GM23248 (cell line): ENCODE results near the gene ARHGEF7. TPM values are rescaled to one million over a fixed set of nuclear protein-coding genes. Genes with fewer than 3 reads are reported as not detected.

Experiments
- DNase-seq: peaks from one replicate; pipeline ENCODE4 v3.0.0-alpha.2; 2015
- H2AFZ ChIP-seq: fragments of 200-600 bp; sonication (generic); 2 replicates; pipeline ENCODE4 v1.6.1; 2016; ENCODE audit warnings: antibody characterized with exemption
- H3F3A ChIP-seq: fragments of 200-600 bp; sonication (generic); 2 replicates; pipeline ENCODE4 v1.6.1; 2016; ENCODE audit warnings: mild to moderate bottlenecking, antibody characterized with exemption, mixed run types; ENCODE audit not compliant: insufficient read depth
- H3K27ac ChIP-seq: fragments of 200-600 bp; sonication (generic); 2 replicates; pipeline ENCODE4 v1.5.1; 2016; ENCODE audit warnings: mild to moderate bottlenecking
- H3K27me3 ChIP-seq: fragments of 200-600 bp; sonication (generic); replicated peaks from 2 replicates; pipeline ENCODE4 v1.6.1; 2016; ENCODE audit warnings: mild to moderate bottlenecking; ENCODE audit not compliant: insufficient read depth
- H3K36me3 ChIP-seq: fragments of 200-600 bp; sonication (generic); 2 replicates; pipeline ENCODE4 v1.6.1; 2016; ENCODE audit warnings: low read depth, mild to moderate bottlenecking
- H3K4me1 ChIP-seq: fragments of 200-600 bp; sonication (generic); 2 replicates; pipeline ENCODE4 v1.6.1; 2016; ENCODE audit warnings: mild to moderate bottlenecking; ENCODE audit not compliant: insufficient read depth
- H3K4me2 ChIP-seq: fragments of 200-600 bp; sonication (generic); one replicate; pipeline ENCODE4 v1.6.1; 2016; ENCODE audit warnings: mild to moderate bottlenecking; ENCODE audit not compliant: unreplicated experiment
- H3K4me3 ChIP-seq: fragments of 200-600 bp; sonication (generic); 2 replicates; pipeline ENCODE4 v1.5.1; 2016; ENCODE audit warnings: mild to moderate bottlenecking
- H3K79me2 ChIP-seq: fragments of 200-600 bp; sonication (generic); 2 replicates; pipeline ENCODE4 v1.6.1; 2016; ENCODE audit warnings: mild to moderate bottlenecking; ENCODE audit not compliant: insufficient read depth
- H3K9ac ChIP-seq: fragments of 200-600 bp; sonication (generic); 2 replicates; pipeline ENCODE4 v1.6.1; 2016; ENCODE audit warnings: mild to moderate bottlenecking
- H3K9me2 ChIP-seq: fragments of 200-600 bp; sonication (generic); 2 replicates; pipeline ENCODE4 v1.6.1; 2016; ENCODE audit warnings: mixed run types, mild to moderate bottlenecking, moderate library complexity; ENCODE audit not compliant: insufficient read depth
- H3K9me3 ChIP-seq: fragments of 200-600 bp; sonication (generic); one replicate; pipeline ENCODE4 v1.6.1; 2017; ENCODE audit warnings: low read depth
- H4K20me1 ChIP-seq: fragments of 200-600 bp; sonication (generic); 2 replicates; pipeline ENCODE4 v1.6.0; 2016; ENCODE audit not compliant: insufficient read depth
- EZH2 ChIP-seq: fragments of 200-600 bp; sonication (generic); IDR thresholded peaks from 2 replicates; pipeline ENCODE4 v1.6.1; 2018; ENCODE audit warnings: antibody characterized with exemption, mild to moderate bottlenecking; ENCODE audit not compliant: insufficient read depth, poor library complexity, severe bottlenecking
- EZH2phosphoT487 ChIP-seq: fragments of 200-600 bp; sonication (generic); IDR thresholded peaks from 2 replicates; pipeline ENCODE4 v1.6.1; 2018; ENCODE audit warnings: antibody characterized with exemption, moderate library complexity, mild to moderate bottlenecking, low read depth; ENCODE audit not compliant: insufficient read depth
- WGBS, 2 experiments: methylation state at CpG; one replicate each; pipeline ENCODE4 v1.1.6; 2015 to 2017; ENCODE audit warnings: low lambda C conversion rate in 2 of 2, low coverage in 1 of 2; ENCODE audit errors: missing lambda C conversion rate in 2 of 2; 5-methylcytosine and 5-hydroxymethylcytosine counted together
- in situ Hi-C: fragments of 300-500 bp; cut with MboI; formaldehyde crosslinking; loops from 2 replicates; pipeline ENCODE4 v1.15.0; 2020
- polyA plus RNA-seq: library from polyadenylated mRNA; unstranded; fragments of >200 nt; fragmentation: Nextera tagmentation; extraction: Ambion mirVana; gene quantifications from 2 replicates; pipeline ENCODE4 v1.2.1, GENCODE V29; 2016
- total RNA-seq: library from RNA; depleted of rRNA; stranded (reverse); fragments of >200 nt; shearing (Covaris generic); gene quantifications from 2 replicates; pipeline ENCODE4 v1.2.3, GENCODE V29; 2014

Gene ARHGEF7
- total and polyA plus RNA-seq, 2 experiments from 2014 or later = 19.0 to 23.0 TPM

- no peak overlapping the region for H3K9ac ChIP-seq
- peaks cover 4% of the 10 kb centered on the region; the same call in 1 of the 2 replicates for H3K36me3 ChIP-seq
- TF ChIP-seq EZH2 (no peak), EZH2phosphoT487 (no peak)
- WGBS, 2 experiments = 93% methylated on average over 9 to 14 of the region's 14 CpGs
- H2AFZ ChIP-seq = no peak overlapping the region
- no peak overlapping the region for H3K27ac ChIP-seq
- in situ Hi-C loops = no loop called here
- H3K4me1 ChIP-seq = peaks cover 6% of the 10 kb centered on the region
- 0 out of 2 replicates have a peak, but pooled peaks cover 8% of the 10 kb centered on the region for H3K79me2 ChIP-seq
- no peaks in the 10 kb centered on the region for H3K9me2 ChIP-seq
- no peak overlapping the region for H3K4me3 ChIP-seq
- no peak for DNase-seq
- no peaks in the 10 kb centered on the region for H4K20me1 ChIP-seq
- H3K9me3 ChIP-seq = no peaks in the 10 kb centered on the region
- no peaks in the 10 kb centered on the region for H3K27me3 ChIP-seq
- H3K4me2 ChIP-seq = no peak overlapping the region
- H3F3A ChIP-seq = no peaks in the 10 kb centered on the region
Measured at GRCh38 chr13:111313911-111314425, 198.9 kb downstream of the ARHGEF7 start.

GRCh38 chr13:111314852-111315251, 199.7 kb downstream of the ARHGEF7 start:
- H3K79me2 ChIP-seq = no peaks in the 10 kb centered on the region
- H4K20me1 ChIP-seq = no peaks in the 10 kb centered on the region
- H3K4me3 ChIP-seq = no peak overlapping the region
- peak overlapping the region; percentile 21 for H3K4me2 ChIP-seq
- in situ Hi-C loops = no loop called here
- H3K9me2 ChIP-seq = no peaks in the 10 kb centered on the region
- H3F3A ChIP-seq = no peaks in the 10 kb centered on the region
- H3K9me3 ChIP-seq = no peaks in the 10 kb centered on the region
- peak; percentile 65 for DNase-seq
- TF ChIP-seq EZH2phosphoT487 (no peak), EZH2 (no peak)
- H3K36me3 ChIP-seq = peaks cover 4% of the 10 kb centered on the region; the same call in 1 of the 2 replicates
- peaks cover 6% of the 10 kb centered on the region for H3K4me1 ChIP-seq
- H3K27ac ChIP-seq = no peak overlapping the region
- no peak overlapping the region for H3K9ac ChIP-seq
- WGBS, 2 experiments = 30 to 31% methylated on average over 6 of the region's 6 CpGs
- no peaks in the 10 kb centered on the region for H3K27me3 ChIP-seq
- no peak overlapping the region for H2AFZ ChIP-seq

DNA sequence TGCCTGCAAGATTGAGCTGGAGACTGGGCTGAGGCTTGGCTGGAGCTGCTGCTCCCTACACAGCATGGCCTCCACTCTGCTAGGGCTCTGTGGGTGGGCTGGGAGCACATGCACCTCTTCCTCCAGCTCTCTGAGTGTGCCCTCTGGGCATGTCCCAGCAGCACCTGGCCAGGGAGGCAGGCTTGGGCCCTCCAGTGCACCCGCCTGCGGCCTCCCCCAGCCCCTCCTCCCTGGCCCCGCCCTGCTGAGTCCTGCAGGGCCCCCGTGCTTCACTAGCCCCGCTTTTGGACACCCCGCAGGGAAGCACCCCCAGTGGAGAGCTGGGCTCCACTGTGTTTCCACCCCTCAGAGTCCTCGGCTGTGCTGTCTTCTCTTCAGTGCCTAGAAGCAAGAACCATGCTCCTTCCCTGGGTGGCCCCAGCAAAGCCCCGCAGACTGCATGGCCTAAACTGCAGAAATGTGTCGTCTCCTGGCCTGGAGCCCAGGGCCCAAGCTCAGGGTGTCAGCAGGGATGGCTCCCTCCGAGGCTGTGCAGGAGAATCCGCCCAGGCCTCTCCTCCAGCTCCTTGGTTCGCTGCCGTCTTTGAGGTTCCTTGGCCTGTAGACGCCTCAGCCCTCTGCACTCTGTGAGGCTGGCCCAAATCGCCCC, 200.4 kb downstream of the ARHGEF7 start:
- Histone ChIP-seq H3K9ac (no peak overlapping the region), H3K79me2 (no peaks in the 10 kb centered on the region), H3K4me2 (no peak overlapping the region), H3K4me1 (peaks cover 6% of the 10 kb centered on the region), H3K9me2 (no peaks in the 10 kb centered on the region), H3K36me3 (peaks cover 4% of the 10 kb centered on the region; the same call in 1 of the 2 replicates), H3F3A (no peaks in the 10 kb centered on the region), H4K20me1 (no peaks in the 10 kb centered on the region), H3K27ac (no peak overlapping the region), H3K9me3 (no peaks in the 10 kb centered on the region), H3K27me3 (no peaks in the 10 kb centered on the region), H2AFZ (no peak overlapping the region), H3K4me3 (no peak overlapping the region)
- 66 to 79% methylated on average over 11 to 15 of the region's 15 CpGs for WGBS, 2 experiments
- in situ Hi-C loops = no loop called here
- DNase-seq = no peak
- TF ChIP-seq EZH2phosphoT487 = no peak
- TF ChIP-seq EZH2 = no peak

DNA sequence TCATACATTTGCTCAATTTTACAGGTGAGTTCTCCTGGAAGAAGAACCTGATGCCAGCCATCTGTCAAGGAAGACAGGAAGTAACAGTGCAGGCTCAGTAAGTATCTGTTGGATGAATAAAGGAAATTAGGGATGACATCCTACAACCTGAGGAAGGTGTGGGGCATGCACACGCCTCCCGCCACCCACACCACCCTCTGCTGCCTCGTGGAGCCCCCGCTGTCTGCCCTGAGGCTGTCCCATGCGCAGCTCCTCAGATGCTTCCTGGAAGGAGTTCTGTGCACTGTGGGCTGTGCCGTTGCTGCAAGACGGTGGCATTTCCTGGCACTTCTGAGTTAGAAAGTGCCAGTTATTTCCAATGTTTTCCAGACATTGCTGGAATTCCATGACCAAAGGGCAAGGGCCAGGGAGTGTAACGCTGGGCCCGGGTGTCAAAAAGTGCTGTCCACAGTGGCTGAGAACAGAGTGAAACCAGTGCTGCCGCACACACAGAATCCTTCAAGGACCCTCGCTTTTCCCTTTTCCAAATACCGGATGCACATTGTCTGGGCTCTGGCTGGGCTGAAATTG, 201.1 kb downstream of the ARHGEF7 start:
- Histone ChIP-seq H3K27me3 (no peaks in the 10 kb centered on the region), H3F3A (no peaks in the 10 kb centered on the region), H3K36me3 (peaks cover 4% of the 10 kb centered on the region; the same call in 1 of the 2 replicates), H3K4me2 (no peak overlapping the region), H3K4me1 (peaks cover 6% of the 10 kb centered on the region), H3K27ac (no peak overlapping the region), H3K9ac (no peak overlapping the region), H3K4me3 (no peak overlapping the region), H3K79me2 (no peaks in the 10 kb centered on the region), H3K9me3 (no peaks in the 10 kb centered on the region), H4K20me1 (no peaks in the 10 kb centered on the region), H2AFZ (no peak overlapping the region), H3K9me2 (no peaks in the 10 kb centered on the region)
- in situ Hi-C loops = no loop called here
- WGBS, 2 experiments = 75 to 78% methylated on average over 12 of the region's 12 CpGs
- DNase-seq = no peak
- TF ChIP-seq EZH2phosphoT487 (no peak), EZH2 (no peak)
